Measurements from ENCODE around the gene JAK2. TPM values are rescaled to one million over a fixed set of nuclear protein-coding genes. Genes with fewer than 3 reads are reported as not detected.

Gene JAK2
- total RNA-seq (2022): 0.86 and 1.4 TPM in 2 replicates
- percentile 44 among the genes with signal in this experiment for Bru-seq, nascent RNA
- BruChase-seq, experiment 1, labeled RNA remaining after a 2-hour chase: percentile 44 among the genes with signal in this experiment
- percentile 38 among the genes with signal in this experiment for BruChase-seq, experiment 2, labeled RNA remaining after a 6-hour chase
- long read RNA-seq, full-length matches to known transcripts: 1 of 2 reads
- long read RNA-seq, partial matches to known transcripts: 0 of 2 reads
- long read RNA-seq, other reads (novel, unspliced or antisense): 1 of 2 reads

- peak; percentile 89 to 90 for DNase-seq
- TSS peak; percentile 53 for BruUV-seq (replicated peaks)
- Mint-ChIP-seq H3K9me3 (ENCODE audit: unreplicated experiment) (no peaks in the 10 kb centered on the region), H3K36me3 (ENCODE audit: insufficient read depth, unreplicated experiment) (peaks cover 9% of the 10 kb centered on the region), H3K4me1 (ENCODE audit: low read depth, unreplicated experiment) (peaks cover 15% of the 10 kb centered on the region), H3K27me3 (ENCODE audit: insufficient read depth, unreplicated experiment) (peaks cover 5% of the 10 kb centered on the region), H3K4me3 (ENCODE audit: unreplicated experiment) (peak within 1 kb of the TSS; percentile 76), H3K27ac (ENCODE audit: unreplicated experiment) (peak within 1 kb of the TSS; percentile 87)
- Histone ChIP-seq H3K4me1 (peaks cover 3% of the 10 kb centered on the region; the same call in 1 of the 2 replicates), H3K27me3 (replicated peaks; ENCODE audit: control insufficient read depth, insufficient read depth, low read length) (no peaks in the 10 kb centered on the region), H3K36me3 (ENCODE audit: control insufficient read depth, insufficient read depth, low read length) (no peaks in the 10 kb centered on the region), H3K9me3 (no peaks in the 10 kb centered on the region), H3K4me3 (ENCODE audit: low read depth, low read length) (peak within 1 kb of the TSS; percentile 63)
- TF ChIP-seq CTCF (IDR thresholded peaks at IDR 0.05; ENCODE audit: insufficient read depth in 1 of 2, low read depth in 1 of 2, low read length in 1 of 2, severe bottlenecking in 1 of 2, unreplicated experiment in 1 of 2): peak; percentile 18 to 28
- CTCF ChIA-PET: interaction anchor here (0.6 to 0.9 kb wide), 2 partner anchors 54 to 222 kb away, joined by 3 read pairs; no protein-coding TSS in a partner anchor
- intact Hi-C loops (cut with micrococcal nuclease; ENCODE audit: unreplicated experiment): loop anchor here (5.0 to 10.0 kb wide), 5 partner anchors 148 to 610 kb away; partner anchors contain the start of genes PLPP6 and SPATA6L
- POLR2A ChIA-PET: no interaction called here
These were observed at the start of gene JAK2 for GRCh38 chr9:4984621-4985385. JAK2 (plus strand) TSS chr9:4985272; CDS start chr9:5021988, 36,716 bp downstream.

- Mint-ChIP-seq H3K27ac (ENCODE audit: unreplicated experiment) (no peak overlapping the region), H3K27me3 (ENCODE audit: insufficient read depth, unreplicated experiment) (no peaks in the 10 kb centered on the region), H3K36me3 (ENCODE audit: insufficient read depth, unreplicated experiment) (no peaks in the 10 kb centered on the region), H3K4me3 (ENCODE audit: unreplicated experiment) (no peak overlapping the region), H3K9me3 (ENCODE audit: unreplicated experiment) (no peaks in the 10 kb centered on the region), H3K4me1 (ENCODE audit: low read depth, unreplicated experiment) (peaks cover 14% of the 10 kb centered on the region)
- Histone ChIP-seq H3K4me1 (no peaks in the 10 kb centered on the region), H3K9me3 (no peaks in the 10 kb centered on the region), H3K4me3 (ENCODE audit: low read depth, low read length) (no peak overlapping the region), H3K27me3 (replicated peaks; ENCODE audit: control insufficient read depth, insufficient read depth, low read length) (no peaks in the 10 kb centered on the region), H3K36me3 (ENCODE audit: control insufficient read depth, insufficient read depth, low read length) (no peaks in the 10 kb centered on the region)
- intact Hi-C loops (cut with micrococcal nuclease; ENCODE audit: unreplicated experiment): no loop called here
- no peak for TF ChIP-seq CTCF (IDR thresholded peaks at IDR 0.05; ENCODE audit: insufficient read depth in 1 of 2, low read depth in 1 of 2, low read length in 1 of 2, severe bottlenecking in 1 of 2, unreplicated experiment in 1 of 2)
- DNase-seq: no peak
- no TSS peak for BruUV-seq (replicated peaks)
- ChIA-PET POLR2A (interaction anchor here (0.7 kb wide), 1 partner anchor 144 kb away, joined by 3 read pairs; no protein-coding TSS in a partner anchor), CTCF (no interaction called here)
These were observed 48.8 kb upstream of the JAK2 start for GRCh38 chr9:4936277-4936676.

GRCh38 chr9:4936823-4937222 lies 48.2 kb upstream of the JAK2 start:
- POLR2A ChIA-PET: no interaction called here

More at GRCh38 chr9:4936823-4937222, 48.2 kb upstream of the JAK2 start:
- Histone ChIP-seq H3K27me3 (replicated peaks; ENCODE audit: control insufficient read depth, insufficient read depth, low read length) (no peaks in the 10 kb centered on the region), H3K9me3 (no peaks in the 10 kb centered on the region), H3K4me3 (ENCODE audit: low read depth, low read length) (no peak overlapping the region), H3K36me3 (ENCODE audit: control insufficient read depth, insufficient read depth, low read length) (no peaks in the 10 kb centered on the region), H3K4me1 (no peaks in the 10 kb centered on the region)
- no peak overlapping the region for H3K27ac Mint-ChIP-seq (ENCODE audit: unreplicated experiment)
- no peak overlapping the region for H3K4me3 Mint-ChIP-seq (ENCODE audit: unreplicated experiment)
- no peaks in the 10 kb centered on the region for H3K9me3 Mint-ChIP-seq (ENCODE audit: unreplicated experiment)
- no peaks in the 10 kb centered on the region for H3K27me3 Mint-ChIP-seq (ENCODE audit: insufficient read depth, unreplicated experiment)
- peaks cover 14% of the 10 kb centered on the region for H3K4me1 Mint-ChIP-seq (ENCODE audit: low read depth, unreplicated experiment)
- intact Hi-C loops (cut with micrococcal nuclease; ENCODE audit: unreplicated experiment): no loop called here
- H3K36me3 Mint-ChIP-seq (ENCODE audit: insufficient read depth, unreplicated experiment): no peaks in the 10 kb centered on the region
- CTCF ChIA-PET: no interaction called here
- no peak for DNase-seq
- no peak for TF ChIP-seq CTCF (IDR thresholded peaks at IDR 0.05; ENCODE audit: insufficient read depth in 1 of 2, low read depth in 1 of 2, low read length in 1 of 2, severe bottlenecking in 1 of 2, unreplicated experiment in 1 of 2)
- no TSS peak for BruUV-seq (replicated peaks)

All from Caco-2 (cell line).